Measurements from ENCODE around the gene MMD2.

MMD2 gene

DNA sequence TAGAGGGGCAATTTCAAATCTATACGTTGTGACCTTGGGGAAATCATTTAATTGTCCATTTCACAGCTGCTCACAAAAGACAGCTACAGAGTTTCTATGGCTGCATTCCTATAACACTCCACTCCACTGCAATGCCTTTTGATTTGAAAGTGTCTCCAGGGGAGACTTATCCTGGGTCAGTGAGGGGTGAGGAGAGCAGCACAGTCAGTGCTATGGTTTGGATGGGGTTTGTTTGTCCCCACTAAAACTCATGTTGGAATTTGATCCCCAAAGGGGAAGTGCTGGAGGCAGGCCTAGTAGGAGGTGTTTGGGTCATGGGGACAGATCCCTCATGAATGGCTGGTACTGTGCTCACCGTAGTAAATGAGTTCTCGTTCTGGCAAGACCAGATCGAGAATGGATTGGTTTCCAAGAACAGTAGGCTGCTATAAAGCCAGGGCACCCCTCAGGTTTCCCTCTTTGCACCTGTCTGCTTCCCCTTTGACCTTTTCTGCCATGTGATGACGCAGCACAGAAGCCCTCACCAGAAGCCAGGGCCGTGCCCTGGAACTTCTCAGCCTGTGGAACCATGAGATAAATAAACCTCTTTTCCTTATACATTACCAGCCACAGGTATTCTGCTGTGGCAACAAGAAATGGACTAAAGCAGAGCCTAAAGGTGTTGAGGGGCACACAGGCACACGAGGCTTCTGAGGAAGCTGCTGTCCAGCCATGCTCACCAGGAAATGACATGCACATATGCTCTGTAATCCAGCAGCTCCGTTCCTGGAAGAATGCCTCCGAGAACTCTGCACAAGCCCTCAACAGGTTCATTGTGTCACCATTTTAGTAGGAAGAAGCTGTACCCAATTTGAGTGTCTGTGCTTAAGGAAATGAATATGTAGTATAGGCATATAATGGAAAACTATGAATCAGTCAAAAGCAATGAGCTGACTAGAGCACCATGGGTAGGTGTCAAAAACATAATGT lies 92.2 kb downstream of the MMD2 start:
- DNase-seq, result no peak

DNA sequence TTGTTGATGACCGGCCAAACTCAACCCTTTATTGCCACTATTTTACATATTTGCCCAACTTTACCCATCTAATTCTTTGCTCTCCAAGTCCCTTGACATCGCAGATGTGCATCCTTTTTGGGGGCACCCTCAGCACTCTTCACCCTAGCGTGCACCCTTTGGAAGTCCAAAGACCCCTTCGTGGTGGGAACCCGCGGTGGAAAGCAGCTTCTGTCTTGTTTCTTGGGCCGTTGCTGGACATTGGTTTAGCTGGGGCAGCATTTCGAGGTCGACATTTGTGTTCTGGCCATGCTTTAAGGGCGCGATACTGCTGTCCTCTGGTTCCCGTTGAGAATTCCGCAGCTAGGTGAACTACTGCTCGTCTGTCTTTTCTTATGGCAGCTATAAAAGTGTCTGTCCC lies 96.8 kb downstream of the MMD2 start:
- DNase-seq, result no peak

DNA sequence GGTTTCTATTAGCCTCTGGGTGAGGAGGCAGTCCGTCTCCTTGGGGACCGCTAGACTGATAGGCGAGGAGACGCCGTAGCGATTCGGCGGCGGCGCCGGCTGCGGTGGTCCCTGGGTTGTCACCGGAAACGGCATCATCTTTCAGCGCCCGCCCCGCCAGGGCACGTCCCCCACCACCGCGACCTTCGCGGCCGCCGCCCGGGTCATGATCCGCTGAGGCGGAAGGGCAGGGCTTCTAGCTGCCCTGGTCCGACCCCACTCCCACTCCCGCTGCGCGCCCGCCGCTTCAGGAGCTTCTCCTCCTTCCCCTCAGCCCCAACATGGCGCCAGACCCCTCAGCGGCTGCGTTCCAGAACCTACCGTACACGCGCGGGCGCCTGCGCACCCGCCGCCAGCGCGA lies 97.3 kb downstream of the MMD2 start, which contains the start of gene PAPOLB:
Gene PAPOLB (minus strand): TSS at position 358 of the 400 bp plus-strand sequence. CDS start 220 bp downstream, at position 138.
- no peak for DNase-seq

DNA sequence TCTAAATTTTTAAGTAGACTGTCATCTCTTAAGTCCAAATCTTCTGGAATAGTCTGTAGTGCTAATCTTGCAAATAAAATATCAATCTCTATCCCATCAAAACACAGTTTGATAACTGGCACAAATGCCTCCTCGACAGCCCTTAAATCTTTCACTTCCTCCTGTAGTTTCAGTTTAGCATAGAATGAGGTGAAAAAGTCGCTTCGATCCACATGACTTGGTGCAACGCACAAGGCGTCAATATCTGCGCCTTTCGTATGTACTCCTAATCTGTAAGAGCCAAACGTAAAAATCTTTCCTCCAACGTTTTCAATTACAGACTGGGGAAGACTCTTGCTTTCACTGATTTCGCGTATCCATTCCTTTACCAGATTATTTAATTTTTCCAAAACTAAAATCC lies 97.8 kb downstream of the MMD2 start:
- DNase-seq, result no peak

DNA sequence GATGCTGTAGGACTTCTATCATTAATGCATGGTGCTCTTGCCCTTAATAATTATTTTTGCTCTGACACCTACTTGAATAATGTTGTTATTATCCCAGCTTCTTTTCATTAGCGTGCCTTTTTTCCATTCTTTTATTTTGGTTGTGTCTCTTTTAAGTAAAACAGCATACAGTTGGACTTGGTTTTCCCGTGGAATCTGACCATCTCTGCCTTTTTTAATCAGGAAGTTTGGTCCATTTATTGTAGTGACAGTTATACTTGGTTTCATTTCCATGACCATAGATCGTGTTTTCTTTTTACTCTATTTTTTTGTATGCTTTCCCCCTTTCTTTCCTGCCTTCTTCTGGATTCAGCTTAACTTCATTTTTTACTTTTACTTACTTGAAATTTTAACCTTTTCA lies 101.8 kb downstream of the MMD2 start:
- DNase-seq, result no peak

DNA sequence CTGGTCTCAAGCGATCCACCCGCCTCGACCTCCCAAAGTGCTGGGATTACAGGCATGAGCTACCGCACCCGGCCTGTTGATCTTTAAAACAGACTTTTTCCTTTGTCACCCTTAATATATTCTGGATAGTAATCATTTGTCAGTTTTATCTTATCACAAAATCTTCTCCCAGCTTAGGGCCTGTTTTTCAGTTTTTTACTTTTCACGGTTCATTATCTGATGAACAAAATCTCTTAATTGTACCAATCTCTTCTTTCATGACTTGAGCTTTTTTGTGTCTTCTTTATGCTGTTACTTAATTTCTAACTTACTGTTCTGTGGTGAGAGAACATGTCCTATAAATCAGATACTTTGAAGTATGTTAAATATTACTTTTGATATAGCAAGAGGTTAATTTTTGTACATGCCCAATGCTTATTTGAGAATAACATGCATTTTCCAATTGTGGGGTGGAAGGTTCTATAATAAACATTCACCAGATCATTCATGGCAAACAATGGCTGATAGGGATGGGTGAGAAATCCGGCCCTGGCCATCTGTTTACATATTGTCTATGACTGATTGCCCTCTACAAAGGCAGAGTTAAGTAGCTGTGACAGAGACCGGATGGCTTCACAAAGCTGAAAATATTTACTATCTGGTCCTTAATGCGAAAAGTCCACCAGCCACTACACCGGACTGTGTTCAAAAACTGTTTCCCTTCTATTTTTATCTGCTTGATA lies 102.5 kb downstream of the MMD2 start:
- no peak for DNase-seq

All from activated CD4-positive, CD25-positive, alpha-beta regulatory T cell treated with anti-CD3 and anti-CD28 coated beads, Interleukin-2, amount 50 U/mL, for 72 hours (primary cell).